ENCODE data around the gene PDE1C.

Gene PDE1C

DNA sequence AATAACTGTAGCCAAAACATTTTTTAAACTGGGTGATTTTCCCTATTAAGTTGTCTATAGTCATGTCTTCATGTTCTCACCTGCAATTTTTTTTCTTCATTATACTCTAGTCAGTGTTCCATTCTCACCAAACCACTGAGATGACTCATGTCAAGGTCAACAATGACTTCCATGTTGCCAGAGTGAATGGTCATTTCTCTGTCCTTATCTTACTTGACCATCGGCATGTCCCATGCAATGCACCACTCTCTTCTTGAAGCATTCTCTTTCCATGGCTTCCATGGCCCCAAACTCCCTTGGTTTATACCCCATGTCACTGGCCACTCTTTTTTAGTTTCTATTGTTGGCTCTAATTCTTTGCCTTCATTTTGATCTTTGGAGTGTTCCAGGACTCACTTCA lies 209.3 kb downstream of the PDE1C start:
- Histone ChIP-seq H3K4me1 (ENCODE audit: control insufficient read depth, insufficient read depth, low read length) (no peaks in the 10 kb centered on the region), H3K4me3 (ENCODE audit: insufficient read depth, low read depth, low read length) (no peak overlapping the region), H3K27ac (ENCODE audit: insufficient read depth, low read depth, low read length, poor library complexity, severe bottlenecking) (no peak overlapping the region), H3K27me3 (ENCODE audit: control insufficient read depth, insufficient read depth, low read length, poor library complexity, severe bottlenecking) (no peaks in the 10 kb centered on the region), H3K9me3 (ENCODE audit: control insufficient read depth, low read length) (no peaks in the 10 kb centered on the region), H3K36me3 (ENCODE audit: control insufficient read depth, insufficient read depth, low read length) (no peaks in the 10 kb centered on the region)
- WGBS, 2 experiments = 94 to 95% methylated on average over 1 of the region's 1 CpG

GRCh38 chr7:31858055-31858454 lies 212.2 kb downstream of the PDE1C start:
- Histone ChIP-seq H3K27ac (ENCODE audit: insufficient read depth, low read depth, low read length, poor library complexity, severe bottlenecking) (no peak overlapping the region), H3K9me3 (ENCODE audit: control insufficient read depth, low read length) (no peaks in the 10 kb centered on the region), H3K36me3 (ENCODE audit: control insufficient read depth, insufficient read depth, low read length) (no peaks in the 10 kb centered on the region), H3K4me3 (ENCODE audit: insufficient read depth, low read depth, low read length) (no peak overlapping the region), H3K4me1 (ENCODE audit: control insufficient read depth, insufficient read depth, low read length) (no peaks in the 10 kb centered on the region), H3K27me3 (ENCODE audit: control insufficient read depth, insufficient read depth, low read length, poor library complexity, severe bottlenecking) (no peaks in the 10 kb centered on the region)
- WGBS, 2 experiments = 99% methylated on average over 2 of the region's 2 CpGs

DNA sequence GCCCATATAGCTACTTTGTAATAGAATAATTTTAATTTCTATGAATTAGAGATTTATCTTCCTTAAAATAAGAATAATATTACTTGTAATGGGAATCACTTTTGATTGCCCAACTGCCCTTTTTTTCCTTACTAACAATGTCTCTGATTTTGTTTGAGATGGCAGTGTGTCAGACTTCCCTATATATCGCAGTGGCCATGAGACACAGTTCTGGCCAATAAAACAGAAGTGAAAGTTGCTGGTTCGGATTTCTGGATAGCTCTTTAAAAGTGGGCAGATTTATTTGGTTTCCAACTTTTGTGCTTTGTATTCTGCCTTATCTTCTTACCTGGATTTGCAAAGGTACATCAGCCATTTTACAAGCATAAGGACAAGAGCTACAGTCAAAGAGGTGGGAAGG lies 213.0 kb downstream of the PDE1C start:
- Histone ChIP-seq H3K36me3 (ENCODE audit: control insufficient read depth, insufficient read depth, low read length) (no peaks in the 10 kb centered on the region), H3K9me3 (ENCODE audit: control insufficient read depth, low read length) (no peaks in the 10 kb centered on the region), H3K4me1 (ENCODE audit: control insufficient read depth, insufficient read depth, low read length) (no peaks in the 10 kb centered on the region), H3K27ac (ENCODE audit: insufficient read depth, low read depth, low read length, poor library complexity, severe bottlenecking) (no peak overlapping the region), H3K4me3 (ENCODE audit: insufficient read depth, low read depth, low read length) (no peak overlapping the region), H3K27me3 (ENCODE audit: control insufficient read depth, insufficient read depth, low read length, poor library complexity, severe bottlenecking) (no peaks in the 10 kb centered on the region)
- 92 to 93% methylated on average over 2 of the region's 2 CpGs for WGBS, 2 experiments

DNA sequence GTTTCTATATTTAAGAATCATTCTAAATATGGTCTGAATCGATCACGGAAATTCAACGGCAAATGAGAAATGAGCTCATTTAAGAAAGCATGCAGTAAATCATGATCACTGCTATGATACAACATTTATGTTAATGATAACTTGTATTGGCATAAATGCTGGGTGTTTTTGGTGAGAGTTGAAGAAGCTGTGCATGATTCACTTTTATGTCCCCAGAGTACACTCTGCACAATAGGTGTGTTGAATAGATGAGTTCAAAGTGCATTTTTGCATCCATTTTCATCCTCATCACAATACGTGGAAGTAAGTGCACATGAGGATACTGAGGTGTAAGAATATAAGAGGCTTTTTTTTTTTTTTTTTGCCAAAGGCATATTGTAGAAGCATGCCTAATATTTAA lies 213.9 kb downstream of the PDE1C start:
- WGBS, 2 experiments = 88% methylated on average over 4 of the region's 4 CpGs; no CpG with 5 or more reads in 1 of the 2 experiments

GRCh38 chr7:31855530-31855929 lies 214.7 kb downstream of the PDE1C start:
- H3K9me3 ChIP-seq (ENCODE audit: control insufficient read depth, low read length) = no peaks in the 10 kb centered on the region
- H3K4me3 ChIP-seq (ENCODE audit: insufficient read depth, low read depth, low read length) = no peak overlapping the region
- no peaks in the 10 kb centered on the region for H3K36me3 ChIP-seq (ENCODE audit: control insufficient read depth, insufficient read depth, low read length)
- H3K27ac ChIP-seq (ENCODE audit: insufficient read depth, low read depth, low read length, poor library complexity, severe bottlenecking) = no peak overlapping the region
- H3K27me3 ChIP-seq (ENCODE audit: control insufficient read depth, insufficient read depth, low read length, poor library complexity, severe bottlenecking) = no peaks in the 10 kb centered on the region
- no peaks in the 10 kb centered on the region for H3K4me1 ChIP-seq (ENCODE audit: control insufficient read depth, insufficient read depth, low read length)
- WGBS, 2 experiments = no CpG with 5 or more reads among the region's 1 CpG

More for the DNA sequence above, 213.9 kb downstream of the PDE1C start:
- H3K4me1 ChIP-seq (ENCODE audit: control insufficient read depth, insufficient read depth, low read length) = no peaks in the 10 kb centered on the region
- H3K9me3 ChIP-seq (ENCODE audit: control insufficient read depth, low read length) = no peaks in the 10 kb centered on the region
- H3K4me3 ChIP-seq (ENCODE audit: insufficient read depth, low read depth, low read length) = no peak overlapping the region
- H3K36me3 ChIP-seq (ENCODE audit: control insufficient read depth, insufficient read depth, low read length) = no peaks in the 10 kb centered on the region
- no peak overlapping the region for H3K27ac ChIP-seq (ENCODE audit: insufficient read depth, low read depth, low read length, poor library complexity, severe bottlenecking)
- no peaks in the 10 kb centered on the region for H3K27me3 ChIP-seq (ENCODE audit: control insufficient read depth, insufficient read depth, low read length, poor library complexity, severe bottlenecking)

- no peaks in the 10 kb centered on the region for H3K4me1 ChIP-seq (ENCODE audit: control insufficient read depth, insufficient read depth, low read length)
- H3K27ac ChIP-seq (ENCODE audit: insufficient read depth, low read depth, low read length, poor library complexity, severe bottlenecking) = no peak overlapping the region
- no peaks in the 10 kb centered on the region for H3K36me3 ChIP-seq (ENCODE audit: control insufficient read depth, insufficient read depth, low read length)
- no peaks in the 10 kb centered on the region for H3K27me3 ChIP-seq (ENCODE audit: control insufficient read depth, insufficient read depth, low read length, poor library complexity, severe bottlenecking)
- H3K9me3 ChIP-seq (ENCODE audit: control insufficient read depth, low read length) = no peaks in the 10 kb centered on the region
- WGBS, 2 experiments = 89 to 90% methylated on average over 5 of the region's 5 CpGs
- H3K4me3 ChIP-seq (ENCODE audit: insufficient read depth, low read depth, low read length) = no peak overlapping the region
Observed at GRCh38 chr7:31853380-31853779, 216.8 kb downstream of the PDE1C start.

DNA sequence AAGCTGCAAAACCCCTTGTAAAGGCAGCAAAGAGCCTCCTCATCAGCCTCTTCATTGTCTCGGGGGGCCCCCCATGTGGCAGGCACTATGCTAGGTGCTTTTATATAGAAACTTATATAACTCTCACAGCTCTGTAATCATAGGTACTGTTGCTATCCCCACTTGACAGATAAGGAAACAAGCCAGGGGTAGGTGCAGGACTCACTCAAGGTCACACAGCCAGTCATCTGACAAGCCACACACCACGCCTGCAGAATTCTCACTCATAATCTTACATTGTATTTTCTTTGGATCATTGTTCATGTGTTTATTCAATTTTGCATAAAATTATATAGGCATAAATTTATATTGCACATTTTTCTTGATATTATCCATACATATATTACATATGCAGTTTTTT lies 217.7 kb downstream of the PDE1C start:
- H3K27me3 ChIP-seq (ENCODE audit: control insufficient read depth, insufficient read depth, low read length, poor library complexity, severe bottlenecking) = no peaks in the 10 kb centered on the region
- H3K9me3 ChIP-seq (ENCODE audit: control insufficient read depth, low read length) = no peaks in the 10 kb centered on the region
- no peaks in the 10 kb centered on the region for H3K36me3 ChIP-seq (ENCODE audit: control insufficient read depth, insufficient read depth, low read length)
- H3K27ac ChIP-seq (ENCODE audit: insufficient read depth, low read depth, low read length, poor library complexity, severe bottlenecking) = no peak overlapping the region
- no peak overlapping the region for H3K4me3 ChIP-seq (ENCODE audit: insufficient read depth, low read depth, low read length)
- H3K4me1 ChIP-seq (ENCODE audit: control insufficient read depth, insufficient read depth, low read length) = no peaks in the 10 kb centered on the region
- 90 to 91% methylated on average over 2 of the region's 2 CpGs for WGBS, 2 experiments

GRCh38 chr7:31851119-31851518 lies 219.1 kb downstream of the PDE1C start:
- no peaks in the 10 kb centered on the region for H3K27me3 ChIP-seq (ENCODE audit: control insufficient read depth, insufficient read depth, low read length, poor library complexity, severe bottlenecking)
- H3K27ac ChIP-seq (ENCODE audit: insufficient read depth, low read depth, low read length, poor library complexity, severe bottlenecking) = no peak overlapping the region
- H3K36me3 ChIP-seq (ENCODE audit: control insufficient read depth, insufficient read depth, low read length) = no peaks in the 10 kb centered on the region
- no peaks in the 10 kb centered on the region for H3K9me3 ChIP-seq (ENCODE audit: control insufficient read depth, low read length)
- H3K4me1 ChIP-seq (ENCODE audit: control insufficient read depth, insufficient read depth, low read length) = no peaks in the 10 kb centered on the region
- WGBS, 2 experiments = 85 to 93% methylated on average over 1 to 2 of the region's 2 CpGs
- H3K4me3 ChIP-seq (ENCODE audit: insufficient read depth, low read depth, low read length) = no peak overlapping the region

GRCh38 chr7:31850601-31851000 lies 219.6 kb downstream of the PDE1C start:
- no peaks in the 10 kb centered on the region for H3K4me1 ChIP-seq (ENCODE audit: control insufficient read depth, insufficient read depth, low read length)
- H3K27me3 ChIP-seq (ENCODE audit: control insufficient read depth, insufficient read depth, low read length, poor library complexity, severe bottlenecking) = no peaks in the 10 kb centered on the region
- WGBS, 2 experiments = 84 to 88% methylated on average over 4 of the region's 4 CpGs
- H3K27ac ChIP-seq (ENCODE audit: insufficient read depth, low read depth, low read length, poor library complexity, severe bottlenecking) = no peak overlapping the region
- no peaks in the 10 kb centered on the region for H3K9me3 ChIP-seq (ENCODE audit: control insufficient read depth, low read length)
- H3K4me3 ChIP-seq (ENCODE audit: insufficient read depth, low read depth, low read length) = no peak overlapping the region
- no peaks in the 10 kb centered on the region for H3K36me3 ChIP-seq (ENCODE audit: control insufficient read depth, insufficient read depth, low read length)

DNA sequence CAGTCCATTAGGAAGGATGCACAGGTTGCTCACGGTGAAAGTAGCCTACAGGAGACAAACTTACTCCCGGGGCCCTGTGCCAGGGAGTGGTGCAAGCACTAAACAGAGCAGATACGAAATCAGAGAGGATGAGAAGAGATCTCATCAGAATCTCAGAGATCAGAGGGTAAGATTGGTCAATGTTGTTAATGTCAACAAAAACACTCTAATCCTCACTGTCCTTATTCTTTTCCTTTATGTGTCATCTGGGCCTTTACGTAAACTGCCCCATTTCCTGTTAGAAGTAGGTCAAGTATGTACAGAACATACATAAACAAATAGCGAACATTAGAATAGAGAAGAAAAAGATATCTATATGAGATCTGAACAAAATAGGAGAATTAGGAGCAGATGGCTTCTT lies 220.1 kb downstream of the PDE1C start:
- WGBS, 2 experiments = 92 to 93% methylated on average over 4 to 5 of the region's 5 CpGs
- no peak overlapping the region for H3K27ac ChIP-seq (ENCODE audit: insufficient read depth, low read depth, low read length, poor library complexity, severe bottlenecking)
- no peaks in the 10 kb centered on the region for H3K36me3 ChIP-seq (ENCODE audit: control insufficient read depth, insufficient read depth, low read length)
- H3K27me3 ChIP-seq (ENCODE audit: control insufficient read depth, insufficient read depth, low read length, poor library complexity, severe bottlenecking) = no peaks in the 10 kb centered on the region
- H3K4me1 ChIP-seq (ENCODE audit: control insufficient read depth, insufficient read depth, low read length) = no peaks in the 10 kb centered on the region
- no peak overlapping the region for H3K4me3 ChIP-seq (ENCODE audit: insufficient read depth, low read depth, low read length)
- no peaks in the 10 kb centered on the region for H3K9me3 ChIP-seq (ENCODE audit: control insufficient read depth, low read length)

GRCh38 chr7:31835471-31835870 lies 234.7 kb downstream of the PDE1C start:
- H3K4me1 ChIP-seq (ENCODE audit: control insufficient read depth, insufficient read depth, low read length) = no peaks in the 10 kb centered on the region
- WGBS, 2 experiments = 79 to 100% methylated on average over 1 to 4 of the region's 4 CpGs
- no peaks in the 10 kb centered on the region for H3K36me3 ChIP-seq (ENCODE audit: control insufficient read depth, insufficient read depth, low read length)
- H3K27ac ChIP-seq (ENCODE audit: insufficient read depth, low read depth, low read length, poor library complexity, severe bottlenecking) = no peak overlapping the region
- H3K9me3 ChIP-seq (ENCODE audit: control insufficient read depth, low read length) = no peaks in the 10 kb centered on the region
- no peak overlapping the region for H3K4me3 ChIP-seq (ENCODE audit: insufficient read depth, low read depth, low read length)
- H3K27me3 ChIP-seq (ENCODE audit: control insufficient read depth, insufficient read depth, low read length, poor library complexity, severe bottlenecking) = no peaks in the 10 kb centered on the region

Data from ectodermal cell (in vitro differentiated cells).